ENCODE measurements around the gene MLN. TPM values are rescaled to one million over a fixed set of nuclear protein-coding genes. Genes with fewer than 3 reads are reported as not detected.

Gene MLN
- total RNA-seq, 4 donors from 2014 or later, result not detected

DNA sequence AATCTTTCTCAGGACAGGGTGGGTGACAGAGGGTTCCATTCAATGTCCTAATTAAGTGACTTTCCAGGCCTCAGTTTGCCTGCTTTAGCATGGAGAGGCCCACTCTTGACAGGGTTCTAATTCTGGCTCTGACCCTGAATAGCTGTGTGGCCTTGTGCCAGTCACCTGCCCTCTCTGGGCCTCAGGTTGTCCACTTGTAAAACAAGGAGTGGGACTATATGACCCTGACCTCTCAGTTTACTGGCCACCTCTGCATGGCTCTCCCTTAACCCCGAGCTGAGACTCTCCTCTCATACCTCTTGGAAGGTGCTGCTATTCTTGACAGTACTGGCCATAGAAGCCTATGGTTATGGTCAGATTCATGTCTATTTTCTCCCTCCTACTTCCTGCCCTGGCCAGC is 44.1 kb upstream of the MLN start:
- TF ChIP-seq, protein P1, sequence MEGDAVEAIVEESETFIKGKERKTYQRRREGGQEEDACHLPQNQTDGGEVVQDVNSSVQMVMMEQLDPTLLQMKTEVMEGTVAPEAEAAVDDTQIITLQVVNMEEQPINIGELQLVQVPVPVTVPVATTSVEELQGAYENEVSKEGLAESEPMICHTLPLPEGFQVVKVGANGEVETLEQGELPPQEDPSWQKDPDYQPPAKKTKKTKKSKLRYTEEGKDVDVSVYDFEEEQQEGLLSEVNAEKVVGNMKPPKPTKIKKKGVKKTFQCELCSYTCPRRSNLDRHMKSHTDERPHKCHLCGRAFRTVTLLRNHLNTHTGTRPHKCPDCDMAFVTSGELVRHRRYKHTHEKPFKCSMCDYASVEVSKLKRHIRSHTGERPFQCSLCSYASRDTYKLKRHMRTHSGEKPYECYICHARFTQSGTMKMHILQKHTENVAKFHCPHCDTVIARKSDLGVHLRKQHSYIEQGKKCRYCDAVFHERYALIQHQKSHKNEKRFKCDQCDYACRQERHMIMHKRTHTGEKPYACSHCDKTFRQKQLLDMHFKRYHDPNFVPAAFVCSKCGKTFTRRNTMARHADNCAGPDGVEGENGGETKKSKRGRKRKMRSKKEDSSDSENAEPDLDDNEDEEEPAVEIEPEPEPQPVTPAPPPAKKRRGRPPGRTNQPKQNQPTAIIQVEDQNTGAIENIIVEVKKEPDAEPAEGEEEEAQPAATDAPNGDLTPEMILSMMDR (IDR thresholded peaks at IDR 0.05), result no peak
- DNase-seq (ENCODE audit: low spot score) (no peak), ATAC-seq (ENCODE audit: low FRiP score) (no peak)

DNA sequence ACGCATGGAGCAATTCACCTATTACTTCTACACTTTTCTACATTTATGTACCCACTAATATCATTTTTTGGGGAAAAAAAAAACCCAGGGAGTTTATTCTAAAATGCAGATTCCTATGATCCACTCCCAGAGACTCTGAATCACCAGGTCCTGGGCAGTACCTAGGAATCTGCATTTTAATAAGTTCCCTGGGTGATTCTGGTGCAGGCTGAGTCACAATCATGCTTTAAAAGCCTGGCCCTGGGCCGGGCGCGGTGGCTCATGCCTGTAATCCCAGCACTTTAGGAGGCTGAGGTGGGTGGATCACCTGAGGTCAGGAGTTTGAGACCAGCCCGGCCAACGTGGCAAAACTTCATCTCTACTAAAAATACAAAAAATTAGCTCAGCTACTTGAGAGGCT is 43.3 kb upstream of the MLN start:
- ATAC-seq (ENCODE audit: low FRiP score) (no peak), DNase-seq (ENCODE audit: low spot score) (no peak)
- TF ChIP-seq, protein P1 (IDR thresholded peaks at IDR 0.05), result no peak

DNA sequence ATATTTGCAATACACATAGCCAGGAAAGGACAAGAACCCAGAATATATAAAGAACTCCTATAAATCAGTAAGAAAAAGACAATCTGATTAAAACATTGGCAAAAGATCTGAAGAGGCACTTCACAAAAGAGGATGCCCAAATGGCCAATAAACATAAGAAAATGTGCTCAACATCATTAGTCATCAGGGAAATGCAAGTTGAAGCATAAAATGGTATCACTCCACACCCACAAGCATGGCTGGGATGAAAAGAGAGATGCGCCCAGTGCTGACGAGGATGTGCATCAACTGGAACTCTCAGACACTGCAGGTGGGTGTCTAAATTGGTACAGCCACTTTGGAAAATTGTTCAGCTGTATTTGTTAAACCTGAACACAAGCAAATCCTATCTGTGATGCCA is 42.4 kb upstream of the MLN start:
- no peak for DNase-seq (ENCODE audit: low spot score)
- no peak for ATAC-seq (ENCODE audit: low FRiP score)
- TF ChIP-seq, protein P1 (IDR thresholded peaks at IDR 0.05), result no peak

DNA sequence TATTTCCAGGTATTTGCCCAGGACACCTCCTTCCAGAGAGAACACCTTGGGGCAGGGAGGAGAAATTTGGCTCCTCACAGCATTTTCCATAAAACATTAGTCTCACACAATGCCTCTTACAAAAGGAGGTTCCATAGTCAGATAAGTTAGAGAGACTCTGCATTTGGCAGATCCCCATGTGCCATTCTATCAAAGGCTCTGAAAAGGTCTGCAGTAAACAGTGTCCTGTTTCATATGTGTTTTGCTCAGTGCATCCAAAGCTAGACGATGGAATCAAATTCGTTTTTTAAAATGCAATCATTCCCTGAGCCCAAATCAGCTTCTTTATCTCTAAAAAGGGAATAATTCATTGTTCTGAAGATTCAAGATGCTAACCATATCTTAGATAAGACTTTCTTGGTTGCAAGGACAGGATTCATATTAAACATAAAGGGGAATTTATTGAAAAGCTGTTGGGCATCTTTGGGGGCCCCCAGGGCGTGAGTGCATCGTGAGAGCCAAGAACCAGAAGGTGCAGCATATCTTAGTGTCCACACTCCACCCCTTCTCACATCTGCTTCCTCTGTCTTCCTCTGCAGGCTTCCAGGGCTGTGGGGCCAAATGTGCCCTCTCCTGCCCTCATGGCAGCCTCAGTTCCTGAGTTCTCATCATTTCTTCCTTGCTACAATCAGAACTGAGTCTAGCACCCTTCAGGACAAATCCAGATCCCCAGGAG is 41.4 kb upstream of the MLN start:
- ATAC-seq (ENCODE audit: low FRiP score), result no peak
- no peak for DNase-seq (ENCODE audit: low spot score)
- TF ChIP-seq, protein P1 (IDR thresholded peaks at IDR 0.05), result no peak

DNA sequence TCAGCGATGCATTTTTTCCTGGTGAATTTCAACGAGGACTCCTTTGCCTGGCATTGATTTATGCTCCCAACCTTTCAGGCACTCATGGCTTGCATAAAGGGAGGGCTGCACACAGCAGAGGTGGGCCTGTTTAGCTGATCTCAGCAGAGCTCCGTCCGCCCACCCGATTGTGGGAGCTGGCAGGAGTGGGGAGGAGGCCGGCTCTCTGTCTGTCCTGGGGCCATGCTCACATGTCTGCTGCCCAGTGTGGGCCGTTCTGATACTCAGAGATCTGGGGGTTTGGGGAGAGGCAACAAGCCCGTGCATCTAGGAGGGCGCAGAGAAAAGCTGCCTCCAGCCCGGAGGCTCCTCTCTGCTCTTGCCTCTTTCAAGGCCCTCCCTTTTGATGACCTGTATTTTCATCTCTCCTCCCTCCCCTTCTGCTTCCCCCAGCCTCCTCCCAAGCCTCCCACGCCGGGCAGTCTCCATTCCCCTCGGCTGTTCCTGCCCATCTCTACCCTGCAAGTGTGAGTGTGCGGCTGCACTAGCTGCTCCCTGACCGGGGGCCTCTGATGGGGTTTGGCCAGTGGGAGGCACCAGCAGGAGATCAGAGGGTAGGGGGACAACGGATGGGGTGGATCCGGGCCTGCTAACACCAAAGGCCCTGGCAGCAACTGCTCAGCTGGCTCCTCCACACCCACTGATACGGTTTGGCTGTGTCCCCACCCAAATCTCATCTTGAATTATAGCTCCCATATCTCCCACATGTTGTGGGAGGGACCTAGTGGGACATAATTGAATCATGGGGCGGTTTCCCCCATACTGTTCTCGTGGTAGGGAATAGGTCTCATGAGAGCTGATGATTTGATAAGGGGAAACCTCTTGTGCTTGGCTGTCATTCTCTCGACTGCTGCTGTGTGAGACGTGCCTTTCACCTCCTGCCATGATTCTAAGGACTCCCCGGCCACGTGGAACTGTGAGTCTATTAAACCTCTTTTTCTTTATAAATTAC is 39.6 kb upstream of the MLN start:
- ATAC-seq (ENCODE audit: low FRiP score) (peak; percentile 27), DNase-seq (ENCODE audit: low spot score) (no peak)
- TF ChIP-seq, protein P1 (IDR thresholded peaks at IDR 0.05), result no peak

DNA sequence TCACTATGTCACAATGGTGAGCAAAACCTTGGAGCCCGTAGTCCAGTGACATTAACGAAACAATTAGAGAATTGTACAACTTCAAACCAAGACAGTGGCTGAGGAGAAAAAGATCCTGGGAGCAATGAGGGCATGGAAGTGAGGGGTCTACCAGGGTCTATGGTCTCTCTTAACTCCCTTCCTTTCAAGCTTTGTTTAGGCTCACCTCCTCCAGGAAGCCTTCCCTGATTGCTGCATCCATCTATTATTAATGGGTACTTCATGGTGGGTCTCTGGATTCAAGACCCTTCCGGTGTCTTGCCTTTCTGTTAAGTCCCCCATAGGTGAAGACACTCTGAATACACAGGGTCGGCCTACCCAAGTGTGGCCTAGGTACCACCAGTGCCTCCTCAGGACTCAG is 38.1 kb upstream of the MLN start:
- TF ChIP-seq, protein P1 (IDR thresholded peaks at IDR 0.05), result no peak
- no peak for ATAC-seq (ENCODE audit: low FRiP score)

More for the DNA sequence above, 38.1 kb upstream of the MLN start:
- DNase-seq (ENCODE audit: low spot score), result no peak
